IMR-90 (cell line): Measurements from ENCODE around the gene AMPD3. TPM values are rescaled to one million over a fixed set of nuclear protein-coding genes. Genes with fewer than 3 reads are reported as not detected.

Experiments
- ATAC-seq: fragments of 200-7000 bp; cut with Tn5 transposase; 2 replicates; pipeline ENCODE4 v1.9.1; 2020; ENCODE audit warnings: low read depth, mild to moderate bottlenecking, moderate library complexity
- BruUV-seq: library from RNA; stranded (reverse); fragments of 400-500 nt; replicated peaks from 2 replicates; lab custom pipeline; 2021; lab: Mats Ljungman, UMichigan
- CTCF ChIA-PET: fragments of 300-600 bp; formaldehyde crosslinking; extraction: SDS; loops from one replicate; lab custom pipeline; 2021; ENCODE audit warnings: antibody characterized with exemption; lab: Yijun Ruan, JAX
- POLR2A ChIA-PET: fragments of 300-600 bp; sonication (Branson Sonifier 250); formaldehyde crosslinking; loops from one replicate; lab custom pipeline; 2022; ENCODE audit warnings: antibody characterized with exemption; ENCODE audit not compliant: unreplicated experiment; lab: Charles Lee
- DNase-seq: peaks from one replicate; pipeline ENCODE4 v3.0.0; 2013
- H2AFZ ChIP-seq: replicated peaks from 2 replicates; pipeline ENCODE3; 2013; ENCODE audit warnings: low read length, mild to moderate bottlenecking; ENCODE audit not compliant: poor library complexity
- H2AK5ac ChIP-seq: 2 replicates; pipeline ENCODE4 v1.6.1; 2013; ENCODE audit warnings: low read depth, low read length, inconsistent platforms
- H2AK9ac ChIP-seq: replicated peaks from 2 replicates; pipeline ENCODE3; 2013; ENCODE audit warnings: mild to moderate bottlenecking, low read depth, low read length, moderate library complexity; ENCODE audit not compliant: poor library complexity
- H2BK120ac ChIP-seq: 2 replicates; pipeline ENCODE4 v1.6.1; 2013; ENCODE audit warnings: low read depth, low read length, inconsistent platforms
- H2BK15ac ChIP-seq: 3 replicates; pipeline ENCODE4 v1.6.1; 2013; ENCODE audit warnings: low read depth, low read length, inconsistent platforms
- H2BK20ac ChIP-seq: 2 replicates; pipeline ENCODE4 v1.6.1; 2013; ENCODE audit warnings: low read depth, mild to moderate bottlenecking, inconsistent platforms, low read length, moderate library complexity
- H2BK5ac ChIP-seq: 2 replicates; pipeline ENCODE4 v1.6.1; 2013; ENCODE audit warnings: mild to moderate bottlenecking, low read depth, low read length, inconsistent platforms; ENCODE audit not compliant: poor library complexity, severe bottlenecking
- H3K14ac ChIP-seq: replicated peaks from 2 replicates; pipeline ENCODE4 v1.6.1; 2013; ENCODE audit warnings: low read depth, low read length, inconsistent platforms
- H3K18ac ChIP-seq: 2 replicates; pipeline ENCODE4 v1.6.1; 2013; ENCODE audit warnings: low read depth, low read length, control low read depth
- H3K23ac ChIP-seq: 2 replicates; pipeline ENCODE4 v1.6.1; 2013; ENCODE audit warnings: low read depth, low read length, inconsistent platforms
- H3K27ac ChIP-seq: 2 replicates; pipeline ENCODE4 v1.5.1; 2013; ENCODE audit warnings: mild to moderate bottlenecking, control low read depth, low read length; ENCODE audit not compliant: insufficient read depth
- H3K27me3 ChIP-seq: 2 replicates; pipeline ENCODE4 v1.6.1; 2013; ENCODE audit warnings: low read length; ENCODE audit not compliant: control insufficient read depth, insufficient read depth
- H3K36me3 ChIP-seq: 2 replicates; pipeline ENCODE4 v1.6.1; 2013; ENCODE audit warnings: low read length, mixed read lengths; ENCODE audit not compliant: control insufficient read depth, insufficient read depth
- H3K4ac ChIP-seq: 2 replicates; pipeline ENCODE4 v1.6.1; 2013; ENCODE audit warnings: low read depth, low read length, inconsistent platforms
- H3K4me1 ChIP-seq: 2 replicates; pipeline ENCODE4 v1.6.1; 2013; ENCODE audit warnings: low read length, mixed read lengths; ENCODE audit not compliant: control insufficient read depth, insufficient read depth
- H3K4me2 ChIP-seq: 2 replicates; pipeline ENCODE4 v1.6.1; 2013; ENCODE audit warnings: low read depth, mild to moderate bottlenecking, control low read depth, low read length, moderate library complexity
- H3K4me3 ChIP-seq: 2 replicates; pipeline ENCODE4 v1.5.1; 2013; ENCODE audit warnings: low read depth, mild to moderate bottlenecking, control low read depth, low read length, moderate library complexity; ENCODE audit not compliant: insufficient read depth
- H3K56ac ChIP-seq: 2 replicates; pipeline ENCODE4 v1.6.1; 2013; ENCODE audit warnings: low read length, inconsistent platforms; ENCODE audit not compliant: insufficient read depth; ENCODE audit errors: extremely low read depth
- H3K79me1 ChIP-seq, 2 experiments: 2 replicates each; pipeline ENCODE4 v1.6.1; 2013; ENCODE audit warnings: low read length in 2 of 2, inconsistent platforms in 1 of 2, low read depth in 1 of 2
- H3K9ac ChIP-seq: 2 replicates; pipeline ENCODE4 v1.6.1; 2013; ENCODE audit warnings: low read depth, low read length, control low read depth
- H3K9me1 ChIP-seq: 2 replicates; pipeline ENCODE4 v1.6.1; 2013; ENCODE audit warnings: low read length, inconsistent platforms; ENCODE audit not compliant: insufficient read depth
- H3K9me3 ChIP-seq: 2 replicates; pipeline ENCODE4 v1.6.1; 2013; ENCODE audit warnings: low read length; ENCODE audit not compliant: control insufficient read depth, insufficient read depth
- H4K20me1 ChIP-seq: 2 replicates; pipeline ENCODE4 v1.6.1; 2013; ENCODE audit warnings: low read length, inconsistent platforms; ENCODE audit not compliant: insufficient read depth
- H4K5ac ChIP-seq: 2 replicates; pipeline ENCODE4 v1.6.1; 2013; ENCODE audit warnings: mild to moderate bottlenecking, low read depth, low read length, control low read depth
- H4K8ac ChIP-seq, 2 experiments: 2 replicates each; pipeline ENCODE4 v1.6.1; 2013; ENCODE audit warnings: low read depth in 2 of 2, low read length in 2 of 2, control low read depth in 1 of 2, inconsistent platforms in 1 of 2
- H4K91ac ChIP-seq: 2 replicates; pipeline ENCODE4 v1.6.1; 2013; ENCODE audit warnings: low read depth, low read length, inconsistent platforms; ENCODE audit not compliant: insufficient read depth
- MAZ ChIP-seq: IDR thresholded peaks from 2 replicates; pipeline ENCODE4 v1.6.1; 2012; ENCODE audit warnings: low read depth, mild to moderate bottlenecking, low read length, improper control_type of control experiment, moderate library complexity, borderline replicate concordance
- RAD21 ChIP-seq: IDR thresholded peaks from 2 replicates; pipeline ENCODE4 v1.6.1; 2012; ENCODE audit warnings: low read length, improper control_type of control experiment
- RCOR1 ChIP-seq: IDR thresholded peaks from 2 replicates; pipeline ENCODE4 v1.6.1; 2012; ENCODE audit warnings: mild to moderate bottlenecking, low read length, improper control_type of control experiment; ENCODE audit not compliant: insufficient replicate concordance
- WGBS, 2 experiments: methylation state at CpG; one replicate each; pipeline versions ENCODE4 v1.1.5 to v1.1.7; 2013; ENCODE audit warnings: missing lambda C conversion rate in 2 of 2; ENCODE audit not compliant: insufficient read length in 1 of 2; ENCODE audit errors: extremely low coverage in 2 of 2; 5-methylcytosine and 5-hydroxymethylcytosine counted together
- dilution Hi-C: fragments of 300-500 bp; cut with HindIII; formaldehyde crosslinking; loops from one replicate; pipeline ENCODE4 v1.14.3; 2018; ENCODE audit warnings: low sequenced_read_pairs; ENCODE audit not compliant: unreplicated experiment
- in situ Hi-C: fragments of 300-500 bp; cut with MboI; formaldehyde crosslinking; loops from 3 replicates; pipeline ENCODE4 v1.14.3; 2019; ENCODE audit warnings: low sequenced_read_pairs, inconsistent platforms, mixed read lengths
- intact Hi-C: fragments of 100-400 bp; cut with micrococcal nuclease; formaldehyde crosslinking; loops from 2 replicates; pipeline ENCODE4 v1.10.0; 2022
- polyA plus RNA-seq, 3 experiments: library from polyadenylated mRNA; depleted of rRNA; stranded (reverse); fragments of >200 nt; gene quantifications; 2 replicates each; pipeline ENCODE4 v1.2.3, GENCODE V29; 2012; ENCODE audit warnings: low replicate concordance in 1 of 3
- total RNA-seq: library from RNA; depleted of rRNA; stranded (reverse); fragments of >200 nt; gene quantifications from 2 replicates; pipeline ENCODE4 v1.2.3, GENCODE V29; 2012

The AMPD3 gene
- total and polyA plus RNA-seq, 2 of the 4 experiments (the other 2 are of a cell fraction), result 8.6 to 12.1 TPM

GRCh38 chr11:10407055-10407454 lies 48.0 kb upstream of the AMPD3 start:
- ATAC-seq (peak; percentile 36), DNase-seq (peak; percentile 63)
- Histone ChIP-seq H2AK5ac (peak overlapping the region; percentile 67; the same call in 1 of the 2 replicates), H3K56ac (no peak overlapping the region), H3K23ac (peak overlapping the region; percentile 63; the same call in 1 of the 2 replicates), H2BK20ac (peak overlapping the region; percentile 64), H3K27me3 (no peaks in the 10 kb centered on the region), H3K4me2 (no peak overlapping the region), H2BK120ac (peak overlapping the region; percentile 86), H2BK5ac (peak overlapping the region; percentile 69), H4K20me1 (no peaks in the 10 kb centered on the region), H3K9me3 (no peaks in the 10 kb centered on the region), H2AK9ac (no peak overlapping the region), H4K91ac (peak overlapping the region; percentile 40; the same call in 1 of the 2 replicates), H3K4me1 (peaks cover 12% of the 10 kb centered on the region), H3K36me3 (no peaks in the 10 kb centered on the region), H4K8ac (peak overlapping the region in 1 of 2 experiments; percentile 73; a peak in 2 of 4 replicates), H3K4me3 (no peak overlapping the region), H3K9me1 (peaks cover 16% of the 10 kb centered on the region), H3K4ac (peak overlapping the region; percentile 87), H2BK15ac (peak overlapping the region; percentile 91; the same call in 1 of the 3 replicates), H4K5ac (no peak overlapping the region), H2AFZ (no peak overlapping the region), H3K79me1 (no peaks in the 10 kb centered on the region), H3K27ac (0 out of 2 replicates have a peak overlapping the region, but pooled peaks have one; percentile 11), H3K14ac (peak overlapping the region; percentile 61), H3K9ac (no peak overlapping the region), H3K18ac (peak overlapping the region; percentile 61; the same call in 1 of the 2 replicates)
- ChIA-PET CTCF (interaction anchor here (0.7 to 1.4 kb wide), 5 partner anchors 10 to 324 kb away, joined by 4 to 10 read pairs (median 5); partner anchors contain the start of gene RNF141), POLR2A (interaction anchor here (1.0 kb wide), 1 partner anchor 97 kb away, joined by 3 read pairs; no protein-coding TSS in a partner anchor)
- TF ChIP-seq MAZ (no peak), RAD21 (0 out of 2 replicates have a peak, but pooled peaks have one; percentile 12), RCOR1 (no peak)
- no CpG with 5 or more reads among the region's 3 CpGs for WGBS, 2 experiments
- no TSS peak for BruUV-seq
- dilution Hi-C loops, result no loop called here
- intact Hi-C loops, result loop anchor here (2.0 to 5.0 kb wide), 3 partner anchors 105 to 248 kb away; no protein-coding TSS in a partner anchor
- in situ Hi-C loops, result loop anchor here (5.0 to 10.0 kb wide), 2 partner anchors 248 to 330 kb away; no protein-coding TSS in a partner anchor
